Activated T-helper 17 cell treated with anti-CD3 and anti-CD28 coated beads, Interleukin-2, amount 50 U/mL, for 72 hours (primary cell): ENCODE measurements around the gene ANKZF1. TPM values are rescaled to one million over a fixed set of nuclear protein-coding genes. Genes with fewer than 3 reads are reported as not detected.

Experiments used
- ATAC-seq: fragments of 150-1000 bp; cut with Tn5 transposase; replicated peaks from 2 replicates; pipeline ENCODE4 v1.10.0; 2021; ENCODE audit warnings: mild to moderate bottlenecking, moderate library complexity
- H3K27ac Mint-ChIP-seq: one replicate; pipeline ENCODE4 v1.8.0; 2022; ENCODE audit warnings: mixed read lengths
- H3K27me3 Mint-ChIP-seq: one replicate; pipeline ENCODE4 v1.8.0; 2022; ENCODE audit warnings: mixed read lengths
- H3K36me3 Mint-ChIP-seq: one replicate; pipeline ENCODE4 v1.8.0; 2022; ENCODE audit warnings: low read depth, mild to moderate bottlenecking, mixed read lengths
- H3K4me1 Mint-ChIP-seq: one replicate; pipeline ENCODE4 v1.8.0; 2022; ENCODE audit warnings: mixed read lengths
- H3K4me3 Mint-ChIP-seq: one replicate; pipeline ENCODE4 v1.8.0; 2022; ENCODE audit warnings: mild to moderate bottlenecking, mixed read lengths
- H3K9me3 Mint-ChIP-seq: one replicate; pipeline ENCODE4 v1.8.0; 2022; ENCODE audit warnings: mixed read lengths
- total RNA-seq, 2 donors: library from RNA; stranded (reverse); gene quantifications; one replicate each; pipeline ENCODE4 v1.2.3, GENCODE V29; 2022

Gene ANKZF1
- total RNA-seq, 2 donors from 2014 or later = 109 to 367 TPM

- Mint-ChIP-seq H3K27me3 (no peaks in the 10 kb centered on the region), H3K4me3 (no peak overlapping the region), H3K27ac (peak overlapping the region; percentile 17), H3K4me1 (peaks cover 9% of the 10 kb centered on the region), H3K36me3 (peaks cover 40% of the 10 kb centered on the region), H3K9me3 (no peaks in the 10 kb centered on the region)
- ATAC-seq = no peak
Observed at GRCh38 chr2:219285894-219286425, 56.4 kb downstream of the ANKZF1 start.

Other genes with a start within 250 kb of the ANKZF1 start
- gene FEV, start 244.6 kb upstream of the ANKZF1 start, total RNA-seq = not detected
- gene CRYBA2, start 236.4 kb upstream of the ANKZF1 start, total RNA-seq = not detected
- gene CFAP65, start 188.3 kb upstream of the ANKZF1 start, total RNA-seq = not detected
- under 1 TPM; 0.28 to 0.29 TPM for gene IHH, start 168.9 kb upstream of the ANKZF1 start, total RNA-seq
- 10 to 100 TPM; 24.1 to 26.6 TPM for gene NHEJ1, start 69.0 kb upstream of the ANKZF1 start, total RNA-seq
- gene SLC23A3, start 59.8 kb upstream of the ANKZF1 start, total RNA-seq = 1 to 10 TPM; 2.9 to 7.7 TPM
- 10 to 100 TPM; 60.4 to 67.0 TPM for gene CNPPD1, start 52.9 kb upstream of the ANKZF1 start, total RNA-seq
- gene RETREG2, start 51.5 kb upstream of the ANKZF1 start, total RNA-seq = 100 to 1,000 TPM; 104 to 148 TPM
- 10 to 100 TPM; 27.9 to 29.8 TPM for gene ZFAND2B, start 23.0 kb upstream of the ANKZF1 start, total RNA-seq
- gene ABCB6, start 10.8 kb upstream of the ANKZF1 start, total RNA-seq = 10 to 100 TPM; 29.7 to 94.1 TPM
- gene ATG9A, start 170 bp upstream of the ANKZF1 start, total RNA-seq = 10 to 100 TPM; 46.6 to 81.3 TPM
- gene GLB1L, start 15.6 kb downstream of the ANKZF1 start, total RNA-seq = 1 to 10 TPM; 2.8 to 5.3 TPM
- gene STK16, start 15.7 kb downstream of the ANKZF1 start, total RNA-seq = 10 to 100 TPM; 22.0 to 30.3 TPM
- not detected for gene TUBA4B, start 23.4 kb downstream of the ANKZF1 start, total RNA-seq
- 100 to 1,000 TPM; 347 to 530 TPM for gene TUBA4A, start 24.1 kb downstream of the ANKZF1 start, total RNA-seq
- gene DNAJB2, start 49.6 kb downstream of the ANKZF1 start, total RNA-seq = 100 to 1,000 TPM in 1 of 2 donors, 10 to 100 TPM in 1; 55.7 to 153 TPM
- 1 to 10 TPM in 1 of 2 donors, under 1 TPM in 1; 0.67 to 6.3 TPM for gene PTPRN, start 79.6 kb downstream of the ANKZF1 start, total RNA-seq
- not detected for gene RESP18, start 102.9 kb downstream of the ANKZF1 start, total RNA-seq
- gene DNPEP, start 158.1 kb downstream of the ANKZF1 start, total RNA-seq = 10 to 100 TPM; 80.9 to 99.6 TPM
- gene DES, start 188.6 kb downstream of the ANKZF1 start, total RNA-seq = not detected
- 1 to 10 TPM in 1 of 2 donors, under 1 TPM in 1; 0.79 to 1.7 TPM for gene SPEG, start 205.0 kb downstream of the ANKZF1 start, total RNA-seq